Activated naive CD4-positive, alpha-beta T cell treated with anti-CD3 and anti-CD28 coated beads, Interleukin-2, amount 50 U/mL, for 72 hours (primary cell): ENCODE measurements around the gene NLRP14. TPM values are rescaled to one million over a fixed set of nuclear protein-coding genes. Genes with fewer than 3 reads are reported as not detected.

Experiments used
- ATAC-seq, 2 donors: fragments of 150-1000 bp; cut with Tn5 transposase; 2 replicates each; pipeline ENCODE4 v1.10.0; 2021; ENCODE audit warnings: mild to moderate bottlenecking in 2 of 2, moderate library complexity in 2 of 2
- DNase-seq, 2 donors: peaks; one replicate each; pipeline ENCODE4 v3.0.0; 2021 to 2022; ENCODE audit warnings: low spot score in 2 of 2
- H3K27ac Mint-ChIP-seq, 2 donors: one replicate each; pipeline ENCODE4 v1.8.0; 2022; ENCODE audit warnings: mild to moderate bottlenecking in 2 of 2, mixed read lengths in 2 of 2
- H3K36me3 Mint-ChIP-seq, 2 donors: one replicate each; pipeline ENCODE4 v1.8.0; 2022; ENCODE audit warnings: mixed read lengths in 2 of 2
- H3K9me3 Mint-ChIP-seq, 2 donors: one replicate each; pipeline ENCODE4 v1.8.0; 2022; ENCODE audit warnings: mixed read lengths in 2 of 2
- total RNA-seq, 2 donors: library from RNA; stranded (reverse); gene quantifications; one replicate each; pipeline ENCODE4 v1.2.3, GENCODE V29; 2022

Gene NLRP14
- total RNA-seq, 2 donors from 2014 or later, result 0.07 to 0.21 TPM

- Mint-ChIP-seq H3K36me3 (no peaks in the 10 kb centered on the region), H3K27ac (no peak overlapping the region), H3K9me3 (no peaks in the 10 kb centered on the region)
- DNase-seq (no peak), ATAC-seq (no peak)
Observed at GRCh38 chr11:7031471-7031871, 11.2 kb downstream of the NLRP14 start.

- Mint-ChIP-seq H3K9me3 (no peaks in the 10 kb centered on the region), H3K27ac (no peak overlapping the region), H3K36me3 (no peaks in the 10 kb centered on the region)
- DNase-seq (no peak), ATAC-seq (no peak)
Observed at GRCh38 chr11:7032692-7033091, 12.4 kb downstream of the NLRP14 start.

- Mint-ChIP-seq H3K9me3 (no peaks in the 10 kb centered on the region), H3K36me3 (no peaks in the 10 kb centered on the region), H3K27ac (no peak overlapping the region)
- DNase-seq (no peak), ATAC-seq (no peak)
Observed at GRCh38 chr11:7034019-7034418, 13.7 kb downstream of the NLRP14 start.

GRCh38 chr11:7046474-7047175 lies 26.3 kb downstream of the NLRP14 start:
- no peaks in the 10 kb centered on the region for H3K9me3 Mint-ChIP-seq
- H3K27ac Mint-ChIP-seq, result no peak overlapping the region
- no peaks in the 10 kb centered on the region for H3K36me3 Mint-ChIP-seq

GRCh38 chr11:7050191-7050590 lies 29.9 kb downstream of the NLRP14 start:
- DNase-seq (no peak), ATAC-seq (no peak)
- H3K27ac Mint-ChIP-seq, result no peak overlapping the region
- no peaks in the 10 kb centered on the region for H3K36me3 Mint-ChIP-seq
- no peaks in the 10 kb centered on the region for H3K9me3 Mint-ChIP-seq

More at GRCh38 chr11:7046474-7047175, 26.3 kb downstream of the NLRP14 start:
- no peak for DNase-seq
- no peak for ATAC-seq

GRCh38 chr11:7056828-7057513 lies 36.7 kb downstream of the NLRP14 start:
- DNase-seq, result no peak
- Mint-ChIP-seq H3K36me3 (no peaks in the 10 kb centered on the region), H3K27ac (no peak overlapping the region), H3K9me3 (no peaks in the 10 kb centered on the region)
- ATAC-seq, result no peak

GRCh38 chr11:7057641-7058040 lies 37.4 kb downstream of the NLRP14 start:
- no peaks in the 10 kb centered on the region for H3K36me3 Mint-ChIP-seq
- DNase-seq, result no peak
- H3K27ac Mint-ChIP-seq, result no peak overlapping the region
- ATAC-seq, result no peak
- no peaks in the 10 kb centered on the region for H3K9me3 Mint-ChIP-seq

- no peak overlapping the region for H3K27ac Mint-ChIP-seq
- DNase-seq, result no peak
- ATAC-seq, result no peak
- no peaks in the 10 kb centered on the region for H3K36me3 Mint-ChIP-seq
- H3K9me3 Mint-ChIP-seq, result no peaks in the 10 kb centered on the region
Observed at GRCh38 chr11:7060868-7061267, 40.6 kb downstream of the NLRP14 start.

GRCh38 chr11:7062534-7062933 lies 42.3 kb downstream of the NLRP14 start:
- no peaks in the 10 kb centered on the region for H3K36me3 Mint-ChIP-seq
- ATAC-seq (no peak), DNase-seq (no peak)
- H3K27ac Mint-ChIP-seq, result no peak overlapping the region
- no peaks in the 10 kb centered on the region for H3K9me3 Mint-ChIP-seq

- H3K36me3 Mint-ChIP-seq, result no peaks in the 10 kb centered on the region
- H3K9me3 Mint-ChIP-seq, result no peaks in the 10 kb centered on the region
- ATAC-seq (no peak), DNase-seq (no peak)
- no peak overlapping the region for H3K27ac Mint-ChIP-seq
Observed at GRCh38 chr11:7072401-7073028, 52.2 kb downstream of the NLRP14 start.

- peaks cover 10 to 15% of the 10 kb centered on the region in 2 donors for H3K9me3 Mint-ChIP-seq
- ATAC-seq (no peak), DNase-seq (no peak)
- no peak overlapping the region for H3K27ac Mint-ChIP-seq
- H3K36me3 Mint-ChIP-seq, result no peaks in the 10 kb centered on the region
Observed at GRCh38 chr11:7077101-7077500, 56.8 kb downstream of the NLRP14 start.

GRCh38 chr11:7079545-7080135 lies 59.4 kb downstream of the NLRP14 start:
- no peak for ATAC-seq

GRCh38 chr11:7080900-7081299 lies 60.6 kb downstream of the NLRP14 start:
- H3K27ac Mint-ChIP-seq, result no peak overlapping the region
- DNase-seq (no peak), ATAC-seq (no peak)
- no peaks in the 10 kb centered on the region for H3K36me3 Mint-ChIP-seq
- peaks cover 10 to 15% of the 10 kb centered on the region in 2 donors for H3K9me3 Mint-ChIP-seq

More at GRCh38 chr11:7079545-7080135, 59.4 kb downstream of the NLRP14 start:
- no peak for DNase-seq
- no peak overlapping the region for H3K27ac Mint-ChIP-seq
- peaks cover 10 to 15% of the 10 kb centered on the region in 2 donors for H3K9me3 Mint-ChIP-seq
- no peaks in the 10 kb centered on the region for H3K36me3 Mint-ChIP-seq

- ATAC-seq (no peak), DNase-seq (no peak)
- Mint-ChIP-seq H3K27ac (no peak overlapping the region), H3K9me3 (peaks cover 10 to 15% of the 10 kb centered on the region in 2 donors), H3K36me3 (no peaks in the 10 kb centered on the region)
Observed at GRCh38 chr11:7081441-7081840, 61.2 kb downstream of the NLRP14 start.

- no peak within 1 kb of the TSS for H3K27ac Mint-ChIP-seq
- H3K9me3 Mint-ChIP-seq, result no peaks in the 10 kb centered on the region
- DNase-seq, result no peak
- H3K36me3 Mint-ChIP-seq, result no peaks in the 10 kb centered on the region
- ATAC-seq, result no peak
Observed at GRCh38 chr11:7088921-7089320, 68.6 kb downstream of the NLRP14 start, which contains the start of gene RBMXL2. Gene RBMXL2 (plus strand): TSS chr11:7088998. CDS start chr11:7089121, 123 bp downstream.

GRCh38 chr11:7089328-7090251 lies 69.3 kb downstream of the NLRP14 start:
- DNase-seq (no peak), ATAC-seq (no peak)
- Mint-ChIP-seq H3K9me3 (no peaks in the 10 kb centered on the region), H3K27ac (no peak overlapping the region), H3K36me3 (no peaks in the 10 kb centered on the region)
